HG03342 (cell line): ENCODE measurements around the gene CIBAR2.
A peak's percentile ranks its signal among the peaks of the same experiment; 100 is the strongest.
"Not testable (repeated sequence)": the region's sequence is repeated elsewhere in the genome, so short reads cannot be mapped to it uniquely, and the experiment has no call there.

ENCODE experiments used
- ATAC-seq: cut with Tn5 transposase; IDR thresholded peaks from one replicate; pipeline ENCODE4 v1.9.1; 2021; ENCODE audit warnings: mild to moderate bottlenecking, moderate library complexity; ENCODE audit not compliant: unreplicated experiment

Gene CIBAR2

GRCh38 chr16:85064186-85064585 lies 48.1 kb downstream of the CIBAR2 start:
- no peak for ATAC-seq

- no peak for ATAC-seq
Measured at GRCh38 chr16:85062845-85063244, 49.4 kb downstream of the CIBAR2 start.

GRCh38 chr16:85062323-85062722 lies 49.9 kb downstream of the CIBAR2 start:
- ATAC-seq = no peak

GRCh38 chr16:85061566-85061965 lies 50.7 kb downstream of the CIBAR2 start:
- ATAC-seq = no peak

- ATAC-seq = no peak
Measured at GRCh38 chr16:85058909-85059308, 53.4 kb downstream of the CIBAR2 start.

GRCh38 chr16:85057948-85058347 lies 54.3 kb downstream of the CIBAR2 start:
- no peak for ATAC-seq

GRCh38 chr16:85057212-85057889 lies 54.9 kb downstream of the CIBAR2 start:
- ATAC-seq = no peak

- no peak for ATAC-seq
Measured at GRCh38 chr16:85056211-85056748, 56.0 kb downstream of the CIBAR2 start.

GRCh38 chr16:85055493-85056210 lies 56.6 kb downstream of the CIBAR2 start:
- peak; percentile 92 for ATAC-seq

GRCh38 chr16:85054948-85055492 lies 57.3 kb downstream of the CIBAR2 start:
- no peak for ATAC-seq

GRCh38 chr16:85054321-85054720 lies 58.0 kb downstream of the CIBAR2 start:
- ATAC-seq = not testable (repeated sequence)

GRCh38 chr16:85052536-85052935 lies 59.7 kb downstream of the CIBAR2 start:
- ATAC-seq = no peak

GRCh38 chr16:85051683-85052082 lies 60.6 kb downstream of the CIBAR2 start:
- no peak for ATAC-seq

GRCh38 chr16:85051067-85051581 lies 61.1 kb downstream of the CIBAR2 start:
- ATAC-seq = no peak

- ATAC-seq = no peak
Measured at GRCh38 chr16:85049706-85050305, 62.5 kb downstream of the CIBAR2 start.

- ATAC-seq = no peak
Measured at GRCh38 chr16:85048921-85049562, 63.2 kb downstream of the CIBAR2 start.
